B cell (primary cell): ENCODE results near the gene PTGER4. TPM values are rescaled to one million over a fixed set of nuclear protein-coding genes. Genes with fewer than 3 reads are reported as not detected.

Source experiments
- ATAC-seq: fragments of 200-7000 bp; cut with Tn5 transposase; one replicate; pipeline ENCODE4 v1.10.0; 2021; ENCODE audit warnings: low read depth, mild to moderate bottlenecking, moderate number of reproducible peaks, moderate library complexity
- CTCF ChIA-PET: fragments of 350-600 bp; sonication (Branson Sonifier 250); formaldehyde crosslinking; loops from one replicate; lab custom pipeline; 2021; ENCODE audit warnings: antibody characterized with exemption, inconsistent platforms; lab: Charles Lee
- POLR2A ChIA-PET: fragments of 350-600 bp; sonication (Branson Sonifier 250); formaldehyde crosslinking; loops from one replicate; lab custom pipeline; 2021; ENCODE audit warnings: antibody characterized with exemption; lab: Charles Lee
- DNase-seq: peaks from one replicate; pipeline ENCODE4 v3.0.0; 2013
- H2AFZ ChIP-seq: 2 replicates; pipeline ENCODE4 v1.6.1; 2012; ENCODE audit warnings: mild to moderate bottlenecking, low read depth, low read length; ENCODE audit not compliant: insufficient read depth, poor library complexity, severe bottlenecking
- H3K27ac ChIP-seq, 2 donors: 1 replicate in 1 of 2; 2 replicates in 1 of 2; pipeline ENCODE4 v1.5.1; 2012 to 2013; ENCODE audit warnings: low read length in 2 of 2, mild to moderate bottlenecking in 2 of 2, moderate library complexity in 1 of 2
- H3K27me3 ChIP-seq, 4 experiments: fragments of 200-600 bp in 1 of 4; sonication (generic) in 1 of 4; replicated peaks in 1 of 4; 1 replicate in 2 of 4; 2 replicates in 2 of 4; pipeline versions ENCODE4 v1.6.1 to v1.7.0; 2013 to 2016; ENCODE audit warnings: low read length in 3 of 4, mild to moderate bottlenecking in 2 of 4, mixed read lengths in 1 of 4, moderate library complexity in 1 of 4; ENCODE audit not compliant: insufficient read depth in 4 of 4, control insufficient read depth in 3 of 4; ENCODE audit errors: control extremely low read depth in 1 of 4
- H3K36me3 ChIP-seq, 2 experiments: replicated peaks in 1 of 2; 1 replicate in 1 of 2; 2 replicates in 1 of 2; pipeline versions ENCODE4 v1.6.1 to v1.7.1; 2013; ENCODE audit warnings: low read length in 1 of 2; ENCODE audit not compliant: insufficient read depth in 2 of 2, control insufficient read depth in 1 of 2; ENCODE audit errors: control extremely low read depth in 1 of 2, extremely low read depth in 1 of 2
- H3K4me1 ChIP-seq, 2 donors: fragments of 200-600 bp in 1 of 2; sonication (generic) in 1 of 2; 1 replicate in 1 of 2; 2 replicates in 1 of 2; pipeline versions ENCODE4 v1.5.1 to v1.6.1; 2013 to 2017; ENCODE audit warnings: low read length in 2 of 2; ENCODE audit not compliant: control insufficient read depth in 2 of 2, insufficient read depth in 2 of 2
- H3K4me2 ChIP-seq: replicated peaks from 2 replicates; pipeline ENCODE3; 2012; ENCODE audit warnings: mild to moderate bottlenecking, low read depth, low read length; ENCODE audit not compliant: poor library complexity, severe bottlenecking
- H3K4me3 ChIP-seq, 5 experiments: fragments of 200-600 bp in 1 of 5; sonication (generic) in 1 of 5; 1 replicate in 3 of 5; 2 replicates in 2 of 5; pipeline versions ENCODE4 v1.5.1 to v1.7.0; 2011 to 2016; ENCODE audit warnings: low read length in 4 of 5, mild to moderate bottlenecking in 4 of 5, low read depth in 2 of 5, control low read depth in 1 of 5, moderate library complexity in 1 of 5; ENCODE audit not compliant: insufficient read depth in 1 of 5; ENCODE audit errors: control extremely low read depth in 1 of 5, extremely low read depth in 1 of 5
- H3K79me2 ChIP-seq: fragments of 200-600 bp; sonication (generic); one replicate; pipeline ENCODE4 v1.6.0; 2016; ENCODE audit warnings: low read length; ENCODE audit not compliant: control insufficient read depth, insufficient read depth
- H3K9ac ChIP-seq: fragments of 200-600 bp; sonication (generic); 2 replicates; pipeline ENCODE4 v1.6.1; 2017; ENCODE audit warnings: mild to moderate bottlenecking, low read length, moderate library complexity
- H3K9me3 ChIP-seq, 3 donors: one replicate each; pipeline versions ENCODE4 v1.6.1 to v1.7.1; 2013; ENCODE audit warnings: low read length in 2 of 3; ENCODE audit not compliant: control insufficient read depth in 2 of 3, insufficient read depth in 1 of 3; ENCODE audit errors: control extremely low read depth in 1 of 3
- H4K20me1 ChIP-seq: 2 replicates; pipeline ENCODE4 v1.6.0; 2012; ENCODE audit warnings: mild to moderate bottlenecking, low read length; ENCODE audit not compliant: insufficient read depth, control insufficient read depth, poor library complexity, severe bottlenecking
- H3K27ac Mint-ChIP-seq: one replicate; pipeline ENCODE4 v1.8.0; 2021; ENCODE audit warnings: mixed read lengths
- H3K27me3 Mint-ChIP-seq: one replicate; pipeline ENCODE4 v1.8.0; 2021; ENCODE audit warnings: mixed read lengths
- H3K4me1 Mint-ChIP-seq: one replicate; pipeline ENCODE4 v1.8.0; 2021; ENCODE audit warnings: mixed read lengths
- H3K4me3 Mint-ChIP-seq: one replicate; pipeline ENCODE4 v1.8.0; 2021; ENCODE audit warnings: mixed read lengths
- H3K9me3 Mint-ChIP-seq: one replicate; pipeline ENCODE4 v1.8.0; 2022; ENCODE audit warnings: mixed read lengths; ENCODE audit not compliant: insufficient read depth
- EZH2 ChIP-seq: IDR thresholded peaks from 2 replicates; pipeline ENCODE4 v1.6.1; 2012; ENCODE audit warnings: borderline replicate concordance, low read depth, mild to moderate bottlenecking, moderate library complexity, low read length; ENCODE audit not compliant: insufficient read depth, poor library complexity, severe bottlenecking
- WGBS: methylation state at CpG from one replicate; pipeline ENCODE4 v1.1.5; 2013; ENCODE audit warnings: missing lambda C conversion rate; ENCODE audit not compliant: insufficient coverage; 5-methylcytosine and 5-hydroxymethylcytosine counted together
- intact Hi-C: fragments of 100-400 bp; cut with micrococcal nuclease; formaldehyde crosslinking; loops from one replicate; pipeline ENCODE4 v1.10.0; 2022
- polyA plus RNA-seq: library from polyadenylated mRNA; depleted of rRNA; stranded (reverse); fragments of >200 nt; gene quantifications from 2 replicates; pipeline ENCODE4 v1.2.3, GENCODE V29; 2012
- total RNA-seq, 2 donors: library from RNA; stranded (reverse); fragments of 120-200 nt in 1 of 2; gene quantifications; 1 replicate in 1 of 2; 2 replicates in 1 of 2; pipeline versions ENCODE4 v1.2.3 to v1.2.4, GENCODE V29; 2013 to 2022
- TF ChIP-seq, protein P1 (sequence below): fragments of 200-600 bp; IDR thresholded peaks from one replicate; pipeline ENCODE4 v1.8.0; 2022; ENCODE audit warnings: antibody characterized with exemption, mild to moderate bottlenecking

The PTGER4 gene
- total and polyA plus RNA-seq, 2 donors (not counting 1 experiment from before 2014, with no cell fraction given): 26.3 to 76.7 TPM

DNA sequence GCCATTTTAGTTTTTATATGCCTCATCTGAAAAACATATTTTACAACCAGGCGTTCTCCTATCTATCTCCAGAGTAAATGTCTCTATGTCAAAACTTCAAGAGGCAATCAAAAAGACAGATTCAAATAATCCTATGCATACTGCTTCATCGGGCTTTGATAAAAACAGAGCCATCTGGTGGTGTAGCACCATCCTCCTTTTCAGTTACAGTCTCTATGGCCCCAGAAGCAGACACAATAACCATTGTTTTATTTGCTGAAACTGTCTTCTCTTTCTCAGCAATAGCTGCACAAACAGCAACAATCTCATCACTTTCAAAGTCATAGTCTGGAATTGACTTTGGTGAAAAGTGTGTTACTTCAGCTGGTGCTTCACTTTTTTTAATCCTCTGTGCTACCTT, 36.3 kb downstream of the PTGER4 start:
- H3K9ac ChIP-seq: no peak overlapping the region
- no peak for DNase-seq
- TF ChIP-seq EZH2: no peak
- TF ChIP-seq, protein P1, sequence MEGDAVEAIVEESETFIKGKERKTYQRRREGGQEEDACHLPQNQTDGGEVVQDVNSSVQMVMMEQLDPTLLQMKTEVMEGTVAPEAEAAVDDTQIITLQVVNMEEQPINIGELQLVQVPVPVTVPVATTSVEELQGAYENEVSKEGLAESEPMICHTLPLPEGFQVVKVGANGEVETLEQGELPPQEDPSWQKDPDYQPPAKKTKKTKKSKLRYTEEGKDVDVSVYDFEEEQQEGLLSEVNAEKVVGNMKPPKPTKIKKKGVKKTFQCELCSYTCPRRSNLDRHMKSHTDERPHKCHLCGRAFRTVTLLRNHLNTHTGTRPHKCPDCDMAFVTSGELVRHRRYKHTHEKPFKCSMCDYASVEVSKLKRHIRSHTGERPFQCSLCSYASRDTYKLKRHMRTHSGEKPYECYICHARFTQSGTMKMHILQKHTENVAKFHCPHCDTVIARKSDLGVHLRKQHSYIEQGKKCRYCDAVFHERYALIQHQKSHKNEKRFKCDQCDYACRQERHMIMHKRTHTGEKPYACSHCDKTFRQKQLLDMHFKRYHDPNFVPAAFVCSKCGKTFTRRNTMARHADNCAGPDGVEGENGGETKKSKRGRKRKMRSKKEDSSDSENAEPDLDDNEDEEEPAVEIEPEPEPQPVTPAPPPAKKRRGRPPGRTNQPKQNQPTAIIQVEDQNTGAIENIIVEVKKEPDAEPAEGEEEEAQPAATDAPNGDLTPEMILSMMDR: no peak
- H3K27ac ChIP-seq: no peak overlapping the region
- ATAC-seq: no peak
- ChIA-PET POLR2A (no interaction called here), CTCF (no interaction called here)
- Mint-ChIP-seq H3K9me3 (no peaks in the 10 kb centered on the region), H3K4me3 (no peak overlapping the region), H3K27me3 (no peaks in the 10 kb centered on the region), H3K4me1 (peaks cover 3% of the 10 kb centered on the region), H3K27ac (no peak overlapping the region)
- no peak overlapping the region for H3K4me2 ChIP-seq
- intact Hi-C loops: no loop called here
- H3K9me3 ChIP-seq: no peaks in the 10 kb centered on the region
- no peak overlapping the region for H3K4me3 ChIP-seq
- H3K36me3 ChIP-seq: peaks cover 7 to 8% of the 10 kb centered on the region in 2 experiments
- WGBS: 86% methylated on average over 2 of the region's 2 CpGs
- H3K4me1 ChIP-seq: no peaks in the 10 kb centered on the region
- H2AFZ ChIP-seq: no peak overlapping the region
- no peaks in the 10 kb centered on the region for H3K27me3 ChIP-seq
- no peaks in the 10 kb centered on the region for H3K79me2 ChIP-seq
- H4K20me1 ChIP-seq: no peaks in the 10 kb centered on the region

- POLR2A ChIA-PET: no interaction called here
- TF ChIP-seq, protein P1: no peak
- TF ChIP-seq EZH2: no peak
- no peak overlapping the region for H3K9ac ChIP-seq
- H3K36me3 ChIP-seq: peaks cover 9 to 10% of the 10 kb centered on the region in 2 experiments
- H3K79me2 ChIP-seq: no peaks in the 10 kb centered on the region
- no peak overlapping the region for H3K27ac ChIP-seq
- Mint-ChIP-seq H3K4me1 (peaks cover 3% of the 10 kb centered on the region), H3K27ac (no peak overlapping the region), H3K4me3 (no peak overlapping the region), H3K9me3 (no peaks in the 10 kb centered on the region), H3K27me3 (no peaks in the 10 kb centered on the region)
- no peaks in the 10 kb centered on the region for H4K20me1 ChIP-seq
- no CpG with 5 or more reads among the region's 2 CpGs for WGBS
- no peak overlapping the region for H3K4me3 ChIP-seq
- DNase-seq: no peak
- H3K9me3 ChIP-seq: peaks cover 0 to under 1% (median 0%) of the 10 kb centered on the region in 3 donors
- no peaks in the 10 kb centered on the region for H3K4me1 ChIP-seq
- no peaks in the 10 kb centered on the region for H3K27me3 ChIP-seq
- no peak overlapping the region for H2AFZ ChIP-seq
- CTCF ChIA-PET: interaction anchor here (0.9 kb wide), 1 partner anchor 1169 kb away, joined by 3 read pairs; no protein-coding TSS in a partner anchor
- intact Hi-C loops: no loop called here
- no peak overlapping the region for H3K4me2 ChIP-seq
- no peak for ATAC-seq
Observed at GRCh38 chr5:40716590-40716989, 36.9 kb downstream of the PTGER4 start.
